Stimulated activated CD8-positive, alpha-beta memory T cell treated with anti-CD3 and anti-CD28 coated beads, Interleukin-15, amount 100 ng/mL, for 1 hour (primary cell): ENCODE results near the gene C1orf21.

Experiments
- DNase-seq: peaks from one replicate; pipeline ENCODE4 v3.0.0-alpha.2; 2020; ENCODE audit warnings: low read depth

The C1orf21 gene

GRCh38 chr1:184660462-184661191 is 273.8 kb downstream of the C1orf21 start:
- DNase-seq: no peak

- DNase-seq: no peak
Observed at GRCh38 chr1:184661801-184662200, 275.0 kb downstream of the C1orf21 start.

GRCh38 chr1:184664042-184664660 is 277.3 kb downstream of the C1orf21 start:
- no peak for DNase-seq

GRCh38 chr1:184664661-184665060 is 277.8 kb downstream of the C1orf21 start:
- DNase-seq: no peak

- no peak for DNase-seq
Observed at GRCh38 chr1:184665360-184665759, 278.5 kb downstream of the C1orf21 start.

- DNase-seq: no peak
Observed at GRCh38 chr1:184669391-184669790, 282.6 kb downstream of the C1orf21 start.

- DNase-seq: no peak
Observed at GRCh38 chr1:184672013-184672726, 285.3 kb downstream of the C1orf21 start.

- no peak for DNase-seq
Observed at GRCh38 chr1:184673305-184673704, 286.5 kb downstream of the C1orf21 start.

GRCh38 chr1:184677344-184677743 is 290.5 kb downstream of the C1orf21 start:
- DNase-seq: no peak
